Fibroblast of peridontal ligament (primary cell): ENCODE measurements around the gene MYL12B.

Experiments
- DNase-seq: peaks from one replicate; pipeline ENCODE4 v3.0.0-alpha.2; 2010; ENCODE audit errors: extremely low read depth

MYL12B gene

DNA sequence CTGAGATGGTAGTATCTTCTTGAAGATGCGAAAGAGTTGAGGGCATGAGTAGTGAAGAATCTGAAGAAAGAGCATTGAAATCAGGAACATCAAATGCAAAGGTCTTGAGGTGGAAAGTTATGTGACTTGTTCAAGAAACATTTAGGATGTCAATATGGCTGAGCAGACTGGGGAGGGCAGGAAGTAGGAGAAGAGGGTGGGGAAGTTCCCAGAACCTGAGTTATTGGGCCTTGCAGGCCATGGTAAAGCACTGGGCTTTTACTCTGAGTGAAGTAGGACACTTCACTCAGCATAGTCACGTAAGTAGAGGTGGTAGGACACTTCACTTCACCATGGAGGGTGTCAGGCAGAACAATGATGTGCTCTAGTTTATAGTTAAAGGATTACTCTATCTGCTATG lies 26.1 kb upstream of the MYL12B start:
- DNase-seq: no peak

DNA sequence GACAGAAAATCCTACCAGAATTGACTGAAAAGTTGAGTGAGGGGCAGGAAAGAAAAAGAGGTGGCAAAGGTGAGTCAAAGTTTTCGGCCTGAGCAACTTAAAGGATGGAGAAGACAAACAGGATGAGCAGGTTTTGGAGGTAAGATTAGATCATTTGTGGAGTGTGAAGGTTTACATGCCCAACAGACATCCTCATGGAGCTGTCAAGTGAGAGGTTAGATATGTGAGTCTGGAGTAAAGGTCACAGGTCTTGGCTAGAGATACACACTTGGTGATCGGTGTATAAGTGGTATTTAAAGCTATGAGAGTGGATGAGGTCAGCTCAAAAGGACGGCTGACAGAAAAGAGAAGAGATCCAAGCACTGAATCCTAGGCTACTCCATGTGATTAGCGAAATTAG lies 25.5 kb upstream of the MYL12B start:
- DNase-seq: no peak

DNA sequence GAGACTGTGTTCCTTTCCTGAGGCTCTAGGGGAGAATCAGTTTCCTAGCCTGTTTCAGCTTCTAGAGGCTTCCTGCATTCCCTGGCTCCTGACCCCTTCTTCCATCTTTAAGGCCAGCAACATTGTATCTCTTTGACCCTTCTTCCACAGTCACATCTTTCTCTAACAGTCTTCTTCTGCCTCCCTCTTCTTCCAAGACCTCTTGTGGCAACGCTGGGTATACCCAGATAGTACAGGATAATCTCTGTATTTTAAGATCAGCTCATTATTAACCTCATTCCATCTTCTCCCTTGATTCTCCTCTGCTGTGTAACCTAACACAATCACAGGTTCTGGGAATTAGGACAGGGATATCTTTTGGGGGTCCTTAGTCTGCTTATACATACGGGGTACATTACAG lies 23.2 kb upstream of the MYL12B start:
- DNase-seq: no peak

DNA sequence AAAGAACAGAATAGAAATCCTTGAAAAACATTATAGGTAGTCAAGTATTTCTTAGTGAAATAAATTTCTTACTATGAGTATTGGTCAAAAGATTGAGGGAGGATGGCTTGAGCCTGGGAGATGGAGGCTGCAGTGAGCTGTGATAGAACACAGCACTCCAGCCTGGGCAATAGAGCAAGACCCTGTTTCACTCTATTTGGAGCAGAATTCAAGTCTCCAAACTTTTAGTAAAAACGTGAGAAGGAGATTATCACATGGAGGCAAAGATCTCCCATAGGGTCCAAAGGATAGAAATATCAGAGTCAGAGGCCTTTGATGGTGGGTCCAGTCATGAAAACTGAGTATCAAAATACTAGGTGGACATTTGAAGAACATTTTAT lies 16.8 kb upstream of the MYL12B start:
- DNase-seq: no peak

DNA sequence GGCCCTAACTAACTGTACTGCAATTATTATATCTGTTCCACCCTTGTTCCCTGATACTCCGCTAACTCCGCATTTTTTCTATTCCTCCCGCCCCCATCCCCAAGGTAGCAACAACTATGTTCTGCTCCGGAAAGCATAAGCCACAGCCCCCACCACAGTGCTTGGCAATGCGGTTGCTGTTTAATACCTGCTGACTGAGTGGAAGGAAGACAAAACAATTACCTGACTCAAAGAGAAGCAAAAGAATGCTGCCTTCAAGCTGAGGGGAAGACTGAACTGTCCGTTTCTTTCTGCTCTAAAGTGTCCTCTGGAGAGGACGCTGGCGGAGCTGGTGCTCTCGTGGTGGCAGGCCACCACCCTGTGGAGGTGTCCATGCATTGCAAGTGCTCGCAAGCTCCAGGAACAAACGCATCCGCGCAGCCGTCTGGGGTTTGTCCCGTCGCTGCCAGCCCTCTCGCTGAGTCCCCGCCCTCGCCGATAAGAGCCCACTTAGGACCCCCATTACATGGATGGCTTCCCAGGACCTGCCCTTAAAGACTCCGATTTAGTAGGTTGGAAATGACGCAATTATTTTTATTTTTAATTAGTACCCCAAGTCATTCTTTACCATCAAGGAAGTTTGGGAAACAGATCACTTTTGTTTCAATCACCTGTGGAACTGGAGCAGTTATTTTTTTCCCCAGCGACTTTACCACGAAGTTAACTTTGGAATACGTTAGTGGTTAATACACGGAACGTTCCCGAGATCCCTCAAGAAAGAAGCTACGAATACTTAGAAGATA lies 15.9 kb upstream of the MYL12B start:
- peak; percentile 88 for DNase-seq

DNA sequence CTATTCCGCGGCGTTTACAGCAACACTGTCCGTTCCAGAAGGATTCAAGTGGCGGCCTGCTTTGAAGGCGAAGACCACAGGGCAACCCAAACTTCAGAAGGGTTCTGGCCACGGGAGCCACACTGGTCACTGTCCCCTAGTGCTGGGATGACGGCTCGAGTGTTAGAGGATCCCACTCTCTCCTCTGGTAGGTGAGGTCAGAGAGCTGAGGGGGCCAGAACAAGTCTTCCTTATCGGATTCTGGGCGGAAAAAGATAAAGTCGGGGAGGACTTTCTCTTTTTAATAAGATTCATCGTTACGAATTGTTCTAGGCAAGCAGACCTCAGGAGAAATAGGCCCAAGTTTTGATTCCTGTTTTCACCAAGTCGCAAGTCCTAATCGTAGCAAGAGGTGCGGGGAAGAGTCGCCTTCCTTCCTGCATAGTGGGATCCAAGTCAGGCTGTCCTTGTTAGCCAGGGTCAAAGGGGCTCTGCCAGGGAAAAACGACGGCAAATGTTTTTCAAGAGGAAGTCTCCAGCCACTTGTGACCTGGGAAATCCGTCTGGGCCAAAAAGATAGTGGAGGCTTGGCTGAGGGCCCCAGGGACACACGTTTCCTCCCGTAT lies 15.2 kb upstream of the MYL12B start:
- no peak for DNase-seq

DNA sequence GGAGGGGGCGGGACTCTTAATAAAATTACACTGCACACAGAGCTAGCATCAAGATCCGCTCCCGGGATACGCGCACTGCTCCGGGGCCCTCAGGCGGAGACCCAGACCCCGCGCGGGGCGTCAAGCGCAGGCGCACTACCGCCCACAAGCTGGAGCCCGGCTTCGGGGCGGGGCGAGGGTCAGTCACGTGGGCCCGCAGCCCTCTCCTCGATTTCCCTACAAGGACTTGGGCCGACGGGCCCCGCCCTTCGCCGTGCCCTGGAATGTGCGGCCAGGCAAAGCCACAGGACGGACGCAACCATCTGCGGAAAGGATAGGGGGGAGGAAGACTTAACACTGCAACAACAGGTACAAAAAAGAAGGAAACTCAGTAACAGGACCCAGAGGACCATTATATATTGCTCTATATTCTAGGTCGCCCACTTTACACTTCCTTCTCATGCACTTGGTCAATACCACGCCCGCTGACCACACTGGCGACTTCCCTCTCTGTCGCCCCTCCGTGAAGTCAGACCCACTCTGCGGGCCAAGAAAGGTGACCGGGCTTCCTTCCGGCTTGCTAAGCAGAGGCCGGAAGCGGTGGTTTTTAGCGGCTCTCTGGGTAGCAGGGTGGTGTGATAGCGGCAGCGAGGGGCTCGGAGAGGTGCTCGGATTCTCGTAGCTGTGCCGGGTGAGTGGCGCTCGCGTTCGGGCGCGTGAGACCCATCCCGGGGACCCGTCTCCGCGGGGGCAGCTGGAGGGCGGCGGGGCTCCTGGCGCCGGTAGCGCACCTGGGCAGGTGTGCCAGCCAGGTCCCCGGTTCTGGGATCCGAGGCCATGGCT lies 14.5 kb upstream of the MYL12B start, which contains the start of gene MYL12A:
TSS of gene MYL12A (plus strand) at position 562 of the 822 bp plus-strand sequence. CDS start 5,447 bp downstream, outside the sequence.
- DNase-seq: peak; percentile 99

DNA sequence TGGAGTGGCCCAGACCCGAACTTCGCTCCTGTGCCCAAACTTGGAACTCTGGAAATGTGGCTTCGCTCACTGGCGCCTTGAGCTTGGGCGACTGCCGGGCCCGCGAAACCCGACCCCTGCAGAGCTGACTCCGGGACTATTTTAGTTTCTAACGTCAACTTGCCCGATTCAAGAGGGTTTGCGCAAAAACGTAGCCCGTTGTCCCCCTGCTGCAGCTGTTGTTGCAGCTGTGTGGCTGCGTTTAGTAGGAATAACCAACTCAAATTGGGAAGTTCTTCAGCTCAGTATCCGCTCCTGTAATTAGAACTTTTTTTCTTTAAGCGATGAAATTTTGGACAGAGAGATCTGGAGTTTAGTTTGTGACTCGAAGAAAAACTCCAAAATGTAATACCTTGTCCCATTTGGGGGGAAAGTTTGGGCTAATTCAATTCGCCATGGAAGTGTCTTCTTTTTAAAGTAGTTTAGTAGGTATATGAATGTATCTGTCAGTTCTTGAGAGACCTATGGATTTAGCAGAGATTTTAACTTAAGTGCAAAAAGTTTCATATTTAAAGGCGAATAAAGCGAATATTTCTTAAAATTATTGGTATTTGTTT lies 13.8 kb upstream of the MYL12B start:
- DNase-seq: peak; percentile 77

DNA sequence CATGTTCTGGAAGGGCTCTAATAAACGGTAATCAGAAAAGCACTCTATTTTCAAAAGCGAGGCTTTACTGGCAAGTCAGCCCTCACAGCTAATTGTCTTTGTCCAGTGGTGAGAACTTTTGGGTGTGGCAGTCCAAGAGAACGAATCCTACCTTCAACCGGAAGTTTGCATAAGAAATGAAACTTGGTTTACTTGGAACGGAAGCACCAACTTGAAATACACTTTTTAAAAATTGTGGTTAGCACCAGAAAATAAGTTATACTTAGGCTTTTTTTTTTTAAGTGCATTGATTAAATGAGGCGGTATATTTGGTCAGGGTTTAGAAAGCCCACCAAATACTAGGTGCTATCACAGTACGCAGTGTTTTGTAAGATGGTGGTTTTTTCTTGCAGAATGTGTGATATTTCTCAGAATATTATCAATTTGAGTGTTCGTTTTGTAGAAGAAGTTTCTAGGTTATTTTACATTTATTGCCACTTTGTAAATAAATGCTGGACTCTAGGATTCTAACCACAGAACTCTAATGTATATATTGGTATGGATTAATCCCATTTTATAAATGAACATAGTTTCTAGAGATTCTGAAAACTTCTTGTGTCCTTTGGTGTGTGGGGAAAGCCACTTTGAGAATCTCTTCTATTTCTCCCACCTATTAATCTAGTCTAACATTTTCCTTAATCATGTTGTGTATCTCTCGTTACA lies 13.1 kb upstream of the MYL12B start:
- DNase-seq: peak; percentile 63

DNA sequence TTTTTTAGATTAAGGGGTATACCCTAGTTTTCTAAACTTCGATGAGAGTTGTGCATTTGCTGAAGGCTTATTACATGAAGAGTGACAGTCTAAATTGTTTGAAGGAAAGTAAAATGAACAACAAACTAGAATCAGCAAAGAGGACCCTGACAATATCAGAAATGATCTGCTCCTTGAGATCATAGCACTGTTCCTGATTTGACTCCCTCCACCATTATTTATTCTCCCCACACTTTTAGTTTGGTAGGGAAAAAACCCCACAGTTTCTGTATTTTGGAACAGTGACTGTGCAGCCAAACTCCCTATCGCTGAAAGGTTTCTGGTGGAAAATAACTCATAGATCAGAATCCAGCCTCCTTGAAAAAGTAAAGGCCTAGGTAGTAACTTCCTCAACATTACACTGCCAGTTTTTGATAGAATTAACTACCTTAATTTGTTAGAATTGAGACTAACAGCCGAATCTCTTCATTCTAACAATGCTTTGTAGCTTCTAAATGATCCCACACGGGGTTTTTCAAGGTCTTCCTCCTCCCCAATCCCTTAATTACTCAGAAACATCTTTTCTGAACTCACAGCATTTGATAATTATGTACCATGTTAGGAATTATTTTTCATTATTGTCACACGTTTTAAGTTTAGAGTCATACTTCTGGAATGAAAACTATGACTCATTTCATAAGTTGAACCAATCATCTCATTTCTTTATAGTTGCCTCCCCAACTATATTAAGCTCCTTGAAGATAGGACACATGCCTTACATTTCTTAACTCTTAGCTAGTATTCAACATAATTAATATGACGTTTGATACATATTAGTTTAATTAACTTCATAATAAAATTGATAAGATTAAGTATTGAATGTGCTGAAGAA lies 11.5 kb upstream of the MYL12B start:
- DNase-seq: peak; percentile 76

DNA sequence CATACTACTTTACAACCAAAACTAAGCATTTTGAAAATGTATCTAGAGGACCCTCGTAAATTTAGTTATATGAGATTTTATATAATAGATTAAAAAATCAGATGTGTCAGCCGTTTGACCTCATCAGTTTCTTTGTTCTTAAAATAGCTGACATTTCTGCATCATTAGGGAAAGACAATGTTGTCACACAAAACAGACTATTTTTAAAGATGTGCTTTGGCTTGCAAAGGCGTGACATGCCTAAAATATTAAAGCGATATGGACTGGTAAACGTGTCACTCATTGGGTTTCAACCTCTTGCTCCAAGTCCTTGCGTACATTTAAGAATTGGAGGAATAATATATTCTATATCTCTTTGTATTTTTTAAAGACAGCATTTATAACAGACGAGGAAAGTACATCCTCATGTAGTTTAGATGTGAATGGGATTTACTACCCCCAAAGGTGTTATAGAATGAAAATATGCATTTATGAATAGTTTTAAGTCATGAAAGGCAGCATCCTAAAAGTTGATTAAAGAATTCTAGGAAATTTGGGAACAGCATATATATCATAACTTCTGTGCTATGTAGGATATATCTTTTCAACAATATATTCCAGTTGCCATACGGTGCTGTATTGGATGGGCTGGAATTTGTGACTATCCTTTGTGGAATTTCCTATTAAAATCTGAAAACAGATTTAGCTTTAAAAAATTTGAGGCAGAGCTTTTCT lies 10.5 kb upstream of the MYL12B start:
- DNase-seq: peak; percentile 28

DNA sequence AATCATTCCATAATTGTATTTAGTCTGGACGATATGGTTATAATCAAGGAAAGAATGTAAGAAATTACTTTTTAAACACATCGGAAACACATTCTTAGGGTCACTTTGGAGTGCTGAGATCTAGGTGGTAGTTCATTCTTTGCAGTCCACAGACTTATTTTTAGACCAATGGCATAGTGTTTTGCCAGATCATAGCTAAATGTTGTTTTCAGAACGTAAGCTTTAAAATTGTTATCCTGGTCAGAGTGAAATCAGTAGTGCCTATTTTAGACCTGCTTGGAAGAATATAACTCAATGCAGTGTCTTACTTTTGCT lies 10.0 kb upstream of the MYL12B start:
- DNase-seq: peak; percentile 61

DNA sequence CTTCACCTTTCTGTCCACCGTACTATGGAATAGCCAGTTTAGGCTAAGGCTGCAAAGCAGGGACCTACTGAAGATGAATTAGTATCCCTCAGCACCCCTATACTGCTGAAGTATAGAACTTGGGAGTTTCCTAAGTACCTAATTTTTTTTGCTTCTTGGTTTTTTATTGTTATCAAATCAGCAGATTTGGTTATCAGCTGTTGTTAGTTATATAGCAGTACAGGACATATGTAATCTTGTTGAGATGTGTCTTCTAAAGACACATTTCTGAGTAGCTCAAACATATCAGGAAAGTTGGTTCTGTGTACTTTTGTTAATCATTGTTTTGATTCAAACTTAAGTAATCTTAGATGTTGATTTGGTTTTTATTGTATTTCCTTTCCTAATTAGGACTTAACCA lies 9.1 kb upstream of the MYL12B start:
- DNase-seq: no peak

DNA sequence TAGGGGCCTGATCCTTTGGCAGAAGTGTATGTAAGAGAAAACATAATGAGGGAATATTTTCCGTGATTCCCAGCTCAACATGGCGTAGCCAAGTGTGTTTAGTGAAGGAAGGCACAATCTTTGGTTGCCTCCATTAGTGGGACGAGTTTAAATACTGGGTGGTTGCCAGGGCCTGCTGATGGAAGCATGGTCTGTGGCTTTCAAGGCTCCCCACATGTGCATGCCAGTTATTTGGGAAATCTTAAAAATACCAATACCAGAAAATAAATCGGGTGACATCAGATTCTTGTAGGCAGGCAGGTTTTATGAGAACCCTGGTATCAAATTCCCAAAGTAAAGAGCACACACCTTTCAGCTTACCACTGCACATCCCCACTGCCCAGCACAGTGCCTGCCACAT lies 7.2 kb upstream of the MYL12B start:
- no peak for DNase-seq

DNA sequence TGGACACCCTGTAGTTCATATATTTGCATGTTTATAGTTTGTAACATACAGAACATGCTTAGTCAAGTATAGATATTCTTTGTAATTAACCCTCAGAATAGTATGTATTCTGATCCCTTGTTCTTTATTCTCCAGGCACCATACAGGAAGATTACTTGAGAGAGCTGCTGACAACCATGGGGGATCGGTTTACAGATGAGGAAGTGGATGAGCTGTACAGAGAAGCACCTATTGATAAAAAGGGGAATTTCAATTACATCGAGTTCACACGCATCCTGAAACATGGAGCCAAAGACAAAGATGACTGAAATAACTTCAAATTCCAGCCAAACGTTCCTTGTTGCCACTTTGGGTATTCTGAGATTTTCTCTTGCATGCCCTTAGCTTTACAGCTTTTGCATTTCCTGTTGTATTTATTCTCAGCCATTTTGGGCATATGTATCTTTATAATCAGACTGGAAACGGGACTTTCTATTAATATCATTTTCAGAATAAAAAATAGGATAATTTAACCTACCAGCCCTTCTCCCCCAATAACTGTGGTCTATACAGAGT lies 6.2 kb upstream of the MYL12B start:
- no peak for DNase-seq

DNA sequence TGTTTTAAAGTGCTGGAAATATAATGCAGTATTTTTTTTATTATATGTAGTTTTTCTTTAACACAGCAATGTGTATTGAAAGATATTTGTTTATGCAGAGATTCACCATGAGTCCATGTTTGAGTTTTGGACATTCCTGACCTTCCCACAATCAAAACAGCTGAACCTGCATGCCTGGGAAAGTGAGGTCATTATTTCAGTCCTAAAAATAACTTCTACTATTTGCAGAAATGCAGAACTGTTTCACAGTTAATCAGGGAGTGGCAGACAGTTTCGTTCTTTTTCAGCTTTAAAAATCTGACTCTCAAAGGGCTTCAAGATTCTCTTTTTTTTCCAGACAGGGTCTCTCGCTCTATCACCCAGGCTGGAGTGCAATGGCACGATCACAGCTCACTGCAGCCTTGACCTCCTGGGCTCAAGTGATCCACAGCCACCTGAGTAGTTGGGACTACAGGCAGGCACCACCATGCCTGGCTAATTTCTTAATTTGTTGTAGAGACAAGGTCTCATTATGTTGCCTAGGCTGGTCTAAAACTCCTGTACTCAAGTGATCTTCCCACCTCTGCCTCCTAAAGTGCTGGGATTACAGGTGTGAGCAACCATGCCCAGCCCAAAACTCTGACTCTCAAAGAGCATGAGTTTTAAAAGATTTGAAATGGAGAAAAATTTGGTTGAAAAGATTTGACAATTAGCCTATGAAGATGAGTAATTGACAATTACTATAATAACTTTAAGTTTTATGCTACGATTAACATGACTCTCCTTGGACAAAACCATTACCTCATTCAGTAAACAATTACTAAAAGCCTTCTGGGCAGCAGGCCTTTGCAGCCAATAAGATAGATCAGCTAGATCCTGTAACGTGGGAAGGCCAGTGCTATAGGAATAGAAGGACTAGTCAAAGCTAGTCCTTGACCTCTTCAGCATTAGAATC lies 5.0 kb upstream of the MYL12B start:
- DNase-seq: peak; percentile 63

DNA sequence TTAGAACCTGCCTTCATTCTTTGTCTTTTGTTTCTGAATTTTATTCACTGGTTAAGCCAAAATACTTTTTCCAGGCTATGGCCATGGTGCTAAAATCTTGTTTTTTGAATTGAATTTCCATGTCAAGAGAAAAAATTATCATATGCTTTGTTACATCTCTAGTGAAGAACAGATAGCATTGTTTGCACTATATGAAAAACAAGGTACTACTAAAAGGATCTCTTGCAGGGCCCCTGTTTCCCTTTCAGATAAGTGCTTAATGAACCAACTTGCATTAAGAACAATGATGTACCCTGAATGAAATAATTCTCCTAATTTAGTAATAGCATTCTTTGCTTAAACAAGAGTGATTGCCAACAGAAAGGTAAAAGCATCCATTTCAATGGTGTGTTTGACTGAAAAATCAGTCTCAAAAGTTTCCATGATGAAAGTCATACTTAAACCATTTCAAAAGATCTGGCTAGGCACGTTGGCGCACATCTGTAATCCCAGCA lies 4.3 kb upstream of the MYL12B start:
- no peak for DNase-seq

DNA sequence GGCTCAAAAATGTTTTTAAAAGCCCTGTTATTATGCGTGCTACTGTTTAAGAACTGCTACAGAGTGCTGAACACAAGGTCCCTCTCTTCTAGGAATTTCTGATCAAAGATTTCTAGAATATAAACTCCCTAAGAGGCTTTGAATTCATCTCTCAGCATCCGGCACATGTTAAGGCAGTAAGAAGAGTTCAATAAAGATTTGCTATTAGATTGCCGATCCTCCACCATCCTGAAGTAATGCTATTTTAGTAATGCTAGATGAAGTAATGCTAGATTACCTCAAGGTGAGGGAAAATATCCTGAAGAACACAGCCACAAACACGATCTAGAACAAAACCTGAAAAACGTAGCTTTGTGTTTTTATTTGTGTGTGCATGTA lies 949 bp upstream of the MYL12B start:
- DNase-seq: no peak
